ENCODE data around the gene NKX2-4.

DNA sequence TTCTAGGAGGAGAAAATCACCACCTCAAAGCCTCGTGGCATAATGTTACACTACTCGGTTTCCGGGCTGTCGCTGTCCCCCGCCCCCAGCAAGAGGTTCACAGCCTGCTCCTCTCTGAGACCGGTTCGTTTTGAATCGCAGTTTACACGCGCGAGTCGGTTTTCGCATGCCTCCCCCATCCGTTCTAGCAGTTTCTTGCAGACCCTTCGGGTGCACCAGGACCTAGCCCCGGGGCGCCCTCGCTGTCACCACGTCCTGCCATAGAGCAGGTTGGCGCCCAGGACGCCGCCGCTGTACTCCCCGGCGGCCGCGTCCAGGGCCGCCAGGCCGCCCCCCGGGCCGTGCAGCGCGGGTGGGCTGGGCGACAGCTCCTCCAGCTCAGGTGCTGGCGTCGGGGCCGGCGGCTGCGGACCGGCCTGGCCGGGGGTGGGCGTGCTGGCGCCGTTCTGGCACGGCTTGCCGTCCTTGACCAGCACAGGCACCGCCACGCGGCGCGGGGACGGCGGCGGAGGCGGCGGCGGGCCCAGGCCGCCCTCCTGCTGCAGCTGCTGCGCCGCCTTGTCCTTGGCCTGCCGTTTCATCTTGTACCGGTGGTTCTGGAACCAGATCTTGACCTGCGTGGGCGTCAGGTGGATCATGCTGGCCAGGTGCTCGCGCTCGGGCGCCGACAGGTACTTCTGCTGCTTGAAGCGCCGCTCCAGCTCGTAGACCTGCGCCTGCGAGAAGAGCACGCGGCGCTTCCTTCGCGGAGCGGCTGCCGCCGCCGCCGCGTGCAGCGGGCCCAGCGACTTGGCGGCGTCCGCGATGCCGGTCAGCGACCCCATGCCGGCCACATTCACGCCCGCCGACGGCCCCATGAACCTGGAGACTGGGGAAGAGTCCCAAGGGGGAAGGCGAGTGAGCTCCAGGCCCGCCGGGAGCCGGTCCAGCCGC, 1.4 kb downstream of the NKX2-4 start:
- TF ChIP-seq, protein P1, sequence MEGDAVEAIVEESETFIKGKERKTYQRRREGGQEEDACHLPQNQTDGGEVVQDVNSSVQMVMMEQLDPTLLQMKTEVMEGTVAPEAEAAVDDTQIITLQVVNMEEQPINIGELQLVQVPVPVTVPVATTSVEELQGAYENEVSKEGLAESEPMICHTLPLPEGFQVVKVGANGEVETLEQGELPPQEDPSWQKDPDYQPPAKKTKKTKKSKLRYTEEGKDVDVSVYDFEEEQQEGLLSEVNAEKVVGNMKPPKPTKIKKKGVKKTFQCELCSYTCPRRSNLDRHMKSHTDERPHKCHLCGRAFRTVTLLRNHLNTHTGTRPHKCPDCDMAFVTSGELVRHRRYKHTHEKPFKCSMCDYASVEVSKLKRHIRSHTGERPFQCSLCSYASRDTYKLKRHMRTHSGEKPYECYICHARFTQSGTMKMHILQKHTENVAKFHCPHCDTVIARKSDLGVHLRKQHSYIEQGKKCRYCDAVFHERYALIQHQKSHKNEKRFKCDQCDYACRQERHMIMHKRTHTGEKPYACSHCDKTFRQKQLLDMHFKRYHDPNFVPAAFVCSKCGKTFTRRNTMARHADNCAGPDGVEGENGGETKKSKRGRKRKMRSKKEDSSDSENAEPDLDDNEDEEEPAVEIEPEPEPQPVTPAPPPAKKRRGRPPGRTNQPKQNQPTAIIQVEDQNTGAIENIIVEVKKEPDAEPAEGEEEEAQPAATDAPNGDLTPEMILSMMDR (IDR thresholded peaks at IDR 0.05) = no peak
- TF ChIP-seq POLR2A (IDR thresholded peaks at IDR 0.05; ENCODE audit: low read depth) = no peak
- TF ChIP-seq POLR2AphosphoS5 (IDR thresholded peaks at IDR 0.05) = no peak

Measured in esophagus muscularis mucosa (tissue), 3 donors.